ENCODE data around the gene THADA. TPM values are rescaled to one million over a fixed set of nuclear protein-coding genes. Genes with fewer than 3 reads are reported as not detected.
"Not testable (repeated sequence)": the region's sequence is repeated elsewhere in the genome, so short reads cannot be mapped to it uniquely, and the experiment has no call there.

THADA gene
- total RNA-seq, 1 donor from 2014 or later = 32.6 TPM

GRCh38 chr2:43450617-43451016, 145.2 kb downstream of the THADA start:
- FAIRE-seq (no peak), DNase-seq (ENCODE audit: low spot score in 2 of 2) (no peak)

- FAIRE-seq (no peak), DNase-seq (ENCODE audit: low spot score in 2 of 2) (no peak)
Observed at GRCh38 chr2:43448822-43449110, 147.1 kb downstream of the THADA start.

- no peak for DNase-seq (ENCODE audit: low spot score in 2 of 2)
- no peak for FAIRE-seq
Observed at GRCh38 chr2:43448011-43448821, 147.6 kb downstream of the THADA start.

- DNase-seq (ENCODE audit: low spot score in 2 of 2); FAIRE-seq: not testable (repeated sequence)
Observed at GRCh38 chr2:43446755-43447154, 149.1 kb downstream of the THADA start.

- FAIRE-seq (no peak), DNase-seq (ENCODE audit: low spot score in 2 of 2) (no peak)
Observed at GRCh38 chr2:43445781-43446180, 150.1 kb downstream of the THADA start.

GRCh38 chr2:43444989-43445645, 150.7 kb downstream of the THADA start:
- DNase-seq (ENCODE audit: low spot score in 2 of 2) = no peak
- FAIRE-seq = no peak

- no peak for FAIRE-seq
- no peak for DNase-seq (ENCODE audit: low spot score in 2 of 2)
Observed at GRCh38 chr2:43443282-43443681, 152.6 kb downstream of the THADA start.

GRCh38 chr2:43441195-43441594, 154.6 kb downstream of the THADA start:
- FAIRE-seq (no peak), DNase-seq (ENCODE audit: low spot score in 2 of 2) (no peak)

GRCh38 chr2:43438858-43439655, 156.8 kb downstream of the THADA start:
- DNase-seq (ENCODE audit: low spot score in 2 of 2) = no peak
- no peak for FAIRE-seq

GRCh38 chr2:43438342-43438741, 157.5 kb downstream of the THADA start:
- DNase-seq (ENCODE audit: low spot score in 2 of 2) = no peak
- no peak for FAIRE-seq

GRCh38 chr2:43437363-43437762, 158.5 kb downstream of the THADA start:
- no peak for DNase-seq (ENCODE audit: low spot score in 2 of 2)
- no peak for FAIRE-seq

GRCh38 chr2:43436431-43436830, 159.4 kb downstream of the THADA start:
- DNase-seq (ENCODE audit: low spot score in 2 of 2) = no peak
- FAIRE-seq = no peak

GRCh38 chr2:43435746-43436145, 160.1 kb downstream of the THADA start:
- no peak for DNase-seq (ENCODE audit: low spot score in 2 of 2)
- FAIRE-seq = no peak

GRCh38 chr2:43430489-43430888, 165.3 kb downstream of the THADA start:
- no peak for DNase-seq (ENCODE audit: low spot score in 2 of 2)
- FAIRE-seq = no peak

GRCh38 chr2:43429369-43429768, 166.5 kb downstream of the THADA start:
- no peak for FAIRE-seq
- no peak for DNase-seq (ENCODE audit: low spot score in 2 of 2)

- no peak for DNase-seq (ENCODE audit: low spot score in 2 of 2)
- no peak for FAIRE-seq
Observed at GRCh38 chr2:43427032-43427424, 168.8 kb downstream of the THADA start.

- no peak for FAIRE-seq
- DNase-seq (ENCODE audit: low spot score in 2 of 2) = peak in 1 of 2 donors; percentile 46
Observed at GRCh38 chr2:43426305-43427031, 169.4 kb downstream of the THADA start.

GRCh38 chr2:43425659-43426058, 170.2 kb downstream of the THADA start:
- FAIRE-seq = no peak

GRCh38 chr2:43424262-43425207, 171.3 kb downstream of the THADA start:
- FAIRE-seq (no peak), DNase-seq (ENCODE audit: low spot score in 2 of 2) (no peak)

More at GRCh38 chr2:43425659-43426058, 170.2 kb downstream of the THADA start:
- no peak for DNase-seq (ENCODE audit: low spot score in 2 of 2)

GRCh38 chr2:43423941-43424261, 171.9 kb downstream of the THADA start:
- FAIRE-seq = no peak
- no peak for DNase-seq (ENCODE audit: low spot score in 2 of 2)
